AG04449 (cell line): ENCODE measurements around the gene CARHSP1.

Experiments
- CTCF ChIA-PET: fragments of 350-600 bp; formaldehyde crosslinking; extraction: SDS; loops from one replicate; lab custom pipeline; 2021; ENCODE audit warnings: antibody characterized with exemption; lab: Yijun Ruan, JAX
- POLR2A ChIA-PET: fragments of 400-600, 350-600 bp; formaldehyde crosslinking; extraction: SDS; loops from one replicate; lab custom pipeline; 2020; ENCODE audit warnings: antibody characterized with exemption, inconsistent platforms; lab: Yijun Ruan, JAX
- DNase-seq: peaks from one replicate; pipeline ENCODE4 v3.0.0-alpha.2; 2010; ENCODE audit warnings: low read depth, low spot score
- H3K4me3 ChIP-seq: 2 replicates; pipeline ENCODE4 v1.5.1; 2011; ENCODE audit warnings: low read depth, mild to moderate bottlenecking, control low read depth, low read length
- CTCF ChIP-seq: IDR thresholded peaks from one replicate; pipeline ENCODE4 v1.5.1; 2011; ENCODE audit warnings: mild to moderate bottlenecking, moderate library complexity, low read length, control low read depth, inconsistent platforms; ENCODE audit not compliant: insufficient read depth; ENCODE audit errors: missing control alignments

Gene CARHSP1

GRCh38 chr16:8910811-8911210 lies 42.0 kb upstream of the CARHSP1 start:
- TF ChIP-seq CTCF, result no peak
- CTCF ChIA-PET, result interaction anchor here (1.0 to 3.9 kb wide), 2 partner anchors 13 to 30 kb away, joined by 3 to 15 read pairs; no protein-coding TSS in a partner anchor
- H3K4me3 ChIP-seq, result no peak overlapping the region
- no peak for DNase-seq
- POLR2A ChIA-PET, result no interaction called here

GRCh38 chr16:8908810-8909468 lies 40.1 kb upstream of the CARHSP1 start:
- ChIA-PET POLR2A (no interaction called here), CTCF (interaction anchor here (0.9 to 3.9 kb wide), 9 partner anchors 9 to 226 kb away, joined by 3 to 19 read pairs (median 3); no protein-coding TSS in a partner anchor)
- DNase-seq, result no peak
- H3K4me3 ChIP-seq, result no peak overlapping the region
- no peak for TF ChIP-seq CTCF

- CTCF ChIA-PET, result interaction anchor here (2.0 to 2.3 kb wide), 2 partner anchors 101 to 102 kb away, joined by 8 to 19 read pairs; no protein-coding TSS in a partner anchor
- POLR2A ChIA-PET, result no interaction called here
Measured at GRCh38 chr16:8907096-8907495, 38.3 kb upstream of the CARHSP1 start.

GRCh38 chr16:8905795-8906591 lies 37.2 kb upstream of the CARHSP1 start:
- H3K4me3 ChIP-seq, result no peak overlapping the region
- ChIA-PET CTCF (interaction anchor here (0.7 to 2.0 kb wide), 8 partner anchors 14 to 233 kb away, joined by 3 to 8 read pairs (median 4); no protein-coding TSS in a partner anchor), POLR2A (no interaction called here)
- DNase-seq, result no peak
- TF ChIP-seq CTCF, result peak; percentile 16

More at GRCh38 chr16:8907096-8907495, 38.3 kb upstream of the CARHSP1 start:
- no peak for DNase-seq
- TF ChIP-seq CTCF, result no peak
- no peak overlapping the region for H3K4me3 ChIP-seq

- no peak for DNase-seq
- no peak overlapping the region for H3K4me3 ChIP-seq
- POLR2A ChIA-PET, result no interaction called here
- peak; percentile 58 for TF ChIP-seq CTCF
- CTCF ChIA-PET, result interaction anchor here (0.7 to 2.0 kb wide), 8 partner anchors 14 to 233 kb away, joined by 3 to 8 read pairs (median 4); no protein-coding TSS in a partner anchor
Measured at GRCh38 chr16:8905168-8905762, 36.5 kb upstream of the CARHSP1 start.
